Neural progenitor cell (in vitro differentiated cells): ENCODE results near the gene KCNN2. TPM values are rescaled to one million over a fixed set of nuclear protein-coding genes. Genes with fewer than 3 reads are reported as not detected.
"Not testable (repeated sequence)": the region's sequence is repeated elsewhere in the genome, so short reads cannot be mapped to it uniquely, and the experiment has no call there.

Source experiments
- DNase-seq: peaks from one replicate; pipeline ENCODE4 v3.0.0-alpha.2; 2016; ENCODE audit warnings: low spot score
- H2AFZ ChIP-seq: fragments of 200-600 bp; sonication (generic); replicated peaks from 2 replicates; pipeline ENCODE4 v1.6.1; 2016; ENCODE audit warnings: antibody characterized with exemption
- H3F3A ChIP-seq: fragments of 200-600 bp; sonication (generic); 2 replicates; pipeline ENCODE4 v1.6.1; 2016; ENCODE audit warnings: antibody characterized with exemption, low read depth
- H3K27ac ChIP-seq: fragments of 200-600 bp; sonication (generic); 2 replicates; pipeline ENCODE4 v1.5.1; 2016; ENCODE audit warnings: mild to moderate bottlenecking
- H3K27me3 ChIP-seq: fragments of 200-600 bp; sonication (generic); 2 replicates; pipeline ENCODE4 v1.6.1; 2016; ENCODE audit warnings: mild to moderate bottlenecking, moderate library complexity
- H3K36me3 ChIP-seq: fragments of 200-600 bp; sonication (generic); 2 replicates; pipeline ENCODE4 v1.5.1; 2016
- H3K4me1 ChIP-seq: fragments of 200-600 bp; sonication (generic); 2 replicates; pipeline ENCODE4 v1.6.1; 2016; ENCODE audit warnings: mixed run types
- H3K4me2 ChIP-seq: fragments of 200-600 bp; sonication (generic); 2 replicates; pipeline ENCODE4 v1.6.1; 2016
- H3K4me3 ChIP-seq: fragments of 200-600 bp; sonication (generic); 2 replicates; pipeline ENCODE4 v1.5.1; 2016
- H3K79me2 ChIP-seq: fragments of 200-600 bp; sonication (generic); 2 replicates; pipeline ENCODE4 v1.6.1; 2016; ENCODE audit warnings: low read depth
- H3K9ac ChIP-seq: fragments of 200-600 bp; sonication (generic); 2 replicates; pipeline ENCODE4 v1.6.1; 2016
- H3K9me3 ChIP-seq: fragments of 200-600 bp; sonication (generic); 2 replicates; pipeline ENCODE4 v1.5.1; 2016; ENCODE audit warnings: low read depth
- H4K20me1 ChIP-seq: fragments of 200-600 bp; sonication (generic); 2 replicates; pipeline ENCODE4 v1.6.1; 2016; ENCODE audit warnings: low read depth
- H3K27ac Mint-ChIP-seq: 3 replicates; pipeline ENCODE4 v1.8.0; 2021; ENCODE audit warnings: mixed read lengths
- H3K27me3 Mint-ChIP-seq: 2 replicates; pipeline ENCODE4 v1.8.0; 2022; ENCODE audit warnings: low read depth, mild to moderate bottlenecking, inconsistent platforms, moderate library complexity, mixed read lengths; ENCODE audit not compliant: insufficient read depth
- H3K36me3 Mint-ChIP-seq: 3 replicates; pipeline ENCODE4 v1.8.0; 2021; ENCODE audit warnings: mixed read lengths
- H3K4me1 Mint-ChIP-seq: 3 replicates; pipeline ENCODE4 v1.8.0; 2021; ENCODE audit warnings: mixed read lengths
- H3K4me3 Mint-ChIP-seq: 3 replicates; pipeline ENCODE4 v1.8.0; 2021; ENCODE audit warnings: mild to moderate bottlenecking, moderate library complexity, mixed read lengths
- H3K9me3 Mint-ChIP-seq: 3 replicates; pipeline ENCODE4 v1.8.0; 2020; ENCODE audit warnings: mixed read lengths
- EZH2 ChIP-seq: fragments of 200-600 bp; sonication (generic); IDR thresholded peaks from 2 replicates; pipeline ENCODE4 v1.6.1; 2017; ENCODE audit warnings: antibody characterized with exemption, mild to moderate bottlenecking, moderate library complexity
- EZH2phosphoT487 ChIP-seq: fragments of 200-600 bp; sonication (generic); IDR thresholded peaks from 2 replicates; pipeline ENCODE4 v1.6.1; 2017; ENCODE audit warnings: antibody characterized with exemption
- total RNA-seq: library from RNA; depleted of rRNA; stranded (reverse); fragments of >200 nt; gene quantifications from 2 replicates; pipeline ENCODE4 v1.2.3, GENCODE V29; 2015; ENCODE audit warnings: low replicate concordance
- TF ChIP-seq, protein P1 (sequence below): fragments of 200-600 bp; sonication (generic); IDR thresholded peaks from 2 replicates; pipeline ENCODE4 v1.5.1; 2017; ENCODE audit warnings: antibody characterized with exemption, mild to moderate bottlenecking

Gene KCNN2
- total RNA-seq, 1 donor from 2014 or later: 5.2 TPM

DNA sequence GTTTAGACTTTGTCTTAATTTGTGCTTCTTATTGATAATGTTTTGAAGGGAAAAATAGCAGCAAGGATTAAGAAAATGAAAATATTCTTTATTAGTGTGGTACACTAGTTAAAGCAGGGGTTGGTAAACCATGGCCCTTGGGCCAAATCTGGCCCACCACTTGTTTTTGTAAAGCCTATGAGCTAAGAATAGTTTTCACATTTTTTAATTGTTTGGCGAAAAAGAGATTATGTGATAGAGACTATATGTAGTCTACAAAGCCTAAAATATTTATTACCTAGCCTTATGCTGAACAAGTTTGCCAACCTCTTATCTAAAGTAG lies 57.2 kb downstream of the KCNN2 start:
- H3K36me3 Mint-ChIP-seq: no peaks in the 10 kb centered on the region
- no peak overlapping the region for H3K27ac Mint-ChIP-seq
- peaks cover 31% of the 10 kb centered on the region for H3K4me1 Mint-ChIP-seq
- Histone ChIP-seq H3K9me3 (no peaks in the 10 kb centered on the region), H3K4me2 (no peak overlapping the region), H3K36me3 (no peaks in the 10 kb centered on the region), H4K20me1 (no peaks in the 10 kb centered on the region), H3K79me2 (peaks cover 86% of the 10 kb centered on the region), H3K27me3 (no peaks in the 10 kb centered on the region), H3F3A (peaks cover 3% of the 10 kb centered on the region), H3K9ac (no peak overlapping the region), H3K27ac (no peak overlapping the region), H3K4me3 (no peak overlapping the region), H2AFZ (no peak overlapping the region), H3K4me1 (peaks cover 20% of the 10 kb centered on the region)
- peaks cover 4% of the 10 kb centered on the region for H3K27me3 Mint-ChIP-seq
- H3K4me3 Mint-ChIP-seq: no peak overlapping the region
- H3K9me3 Mint-ChIP-seq: no peaks in the 10 kb centered on the region
- no peak for DNase-seq
- TF ChIP-seq, protein P1, sequence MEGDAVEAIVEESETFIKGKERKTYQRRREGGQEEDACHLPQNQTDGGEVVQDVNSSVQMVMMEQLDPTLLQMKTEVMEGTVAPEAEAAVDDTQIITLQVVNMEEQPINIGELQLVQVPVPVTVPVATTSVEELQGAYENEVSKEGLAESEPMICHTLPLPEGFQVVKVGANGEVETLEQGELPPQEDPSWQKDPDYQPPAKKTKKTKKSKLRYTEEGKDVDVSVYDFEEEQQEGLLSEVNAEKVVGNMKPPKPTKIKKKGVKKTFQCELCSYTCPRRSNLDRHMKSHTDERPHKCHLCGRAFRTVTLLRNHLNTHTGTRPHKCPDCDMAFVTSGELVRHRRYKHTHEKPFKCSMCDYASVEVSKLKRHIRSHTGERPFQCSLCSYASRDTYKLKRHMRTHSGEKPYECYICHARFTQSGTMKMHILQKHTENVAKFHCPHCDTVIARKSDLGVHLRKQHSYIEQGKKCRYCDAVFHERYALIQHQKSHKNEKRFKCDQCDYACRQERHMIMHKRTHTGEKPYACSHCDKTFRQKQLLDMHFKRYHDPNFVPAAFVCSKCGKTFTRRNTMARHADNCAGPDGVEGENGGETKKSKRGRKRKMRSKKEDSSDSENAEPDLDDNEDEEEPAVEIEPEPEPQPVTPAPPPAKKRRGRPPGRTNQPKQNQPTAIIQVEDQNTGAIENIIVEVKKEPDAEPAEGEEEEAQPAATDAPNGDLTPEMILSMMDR: no peak
- TF ChIP-seq EZH2phosphoT487 (no peak), EZH2 (no peak)

DNA sequence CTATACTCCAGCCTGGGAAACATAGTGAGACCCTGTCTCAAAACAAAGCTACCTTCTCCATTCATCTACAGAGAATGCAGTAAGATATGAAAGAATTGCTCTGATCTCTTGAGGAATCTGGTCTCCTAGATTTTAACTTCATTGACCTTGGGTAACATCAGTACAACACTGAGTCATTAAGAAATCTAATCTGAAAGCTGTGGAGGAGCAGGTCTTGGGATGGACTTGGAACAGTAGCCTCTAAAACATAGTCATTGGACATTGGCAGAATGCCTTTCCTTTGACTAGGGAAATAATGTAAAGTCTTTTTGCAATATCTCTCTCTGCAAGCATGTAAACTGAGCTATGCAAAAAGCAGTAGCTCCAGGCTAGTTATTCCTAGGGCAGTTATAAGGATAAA lies 58.1 kb downstream of the KCNN2 start:
- Histone ChIP-seq H2AFZ (no peak overlapping the region), H3K4me1 (peaks cover 20% of the 10 kb centered on the region), H3K9ac (no peak overlapping the region), H3K36me3 (no peaks in the 10 kb centered on the region), H3K27ac (no peak overlapping the region), H3K9me3 (no peaks in the 10 kb centered on the region), H3K27me3 (no peaks in the 10 kb centered on the region), H4K20me1 (no peaks in the 10 kb centered on the region), H3K4me3 (no peak overlapping the region), H3K4me2 (no peak overlapping the region), H3F3A (peaks cover 3% of the 10 kb centered on the region), H3K79me2 (peaks cover 84% of the 10 kb centered on the region)
- Mint-ChIP-seq H3K9me3 (no peaks in the 10 kb centered on the region), H3K4me3 (no peak overlapping the region), H3K36me3 (no peaks in the 10 kb centered on the region), H3K4me1 (peaks cover 31% of the 10 kb centered on the region), H3K27ac (no peak overlapping the region), H3K27me3 (peaks cover 4% of the 10 kb centered on the region)
- TF ChIP-seq, protein P1: no peak
- TF ChIP-seq EZH2 (no peak), EZH2phosphoT487 (no peak)
- DNase-seq: no peak

GRCh38 chr5:114427204-114427603 lies 65.3 kb downstream of the KCNN2 start:
- Histone ChIP-seq H3K9me3 (no peaks in the 10 kb centered on the region), H4K20me1 (no peaks in the 10 kb centered on the region), H3K27me3 (no peaks in the 10 kb centered on the region), H3K9ac (no peak overlapping the region), H3K4me2 (no peak overlapping the region), H3K4me1 (no peaks in the 10 kb centered on the region), H3K79me2 (peaks cover 79% of the 10 kb centered on the region), H3K4me3 (no peak overlapping the region), H3K27ac (no peak overlapping the region), H3K36me3 (no peaks in the 10 kb centered on the region), H2AFZ (no peak overlapping the region), H3F3A (no peaks in the 10 kb centered on the region)
- H3K27ac Mint-ChIP-seq: no peak overlapping the region
- no peak for DNase-seq
- H3K9me3 Mint-ChIP-seq: peaks cover 2% of the 10 kb centered on the region
- H3K4me3 Mint-ChIP-seq: no peak overlapping the region
- no peaks in the 10 kb centered on the region for H3K27me3 Mint-ChIP-seq
- no peaks in the 10 kb centered on the region for H3K36me3 Mint-ChIP-seq
- H3K4me1 Mint-ChIP-seq: peaks cover 3% of the 10 kb centered on the region
- TF ChIP-seq, protein P1: peak; percentile 4
- TF ChIP-seq EZH2phosphoT487: no peak
- TF ChIP-seq EZH2: no peak

DNA sequence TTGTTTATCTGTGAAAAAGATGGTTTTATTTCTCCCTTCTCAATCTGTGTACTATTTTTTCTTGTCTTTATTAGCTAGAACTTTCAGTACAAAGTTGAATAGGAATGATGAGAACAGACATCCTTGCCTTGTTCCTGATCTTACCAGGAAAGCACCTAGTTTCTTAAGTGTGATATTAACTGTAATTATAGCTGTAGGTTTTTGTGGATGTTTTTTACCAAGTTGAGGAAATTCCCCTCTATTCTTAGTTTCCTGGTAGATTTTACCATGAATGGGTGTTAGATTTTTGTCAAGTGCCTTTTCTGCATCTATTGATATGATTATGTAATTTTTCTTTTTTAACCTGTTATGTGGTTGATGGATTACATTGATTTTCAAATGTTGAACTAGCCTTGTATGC lies 68.7 kb downstream of the KCNN2 start:
- H3K4me1 Mint-ChIP-seq: no peaks in the 10 kb centered on the region
- Histone ChIP-seq H3K9ac (no peak overlapping the region), H2AFZ (no peak overlapping the region), H4K20me1 (no peaks in the 10 kb centered on the region), H3K27me3 (no peaks in the 10 kb centered on the region), H3K4me2 (no peak overlapping the region), H3K79me2 (peaks cover 58% of the 10 kb centered on the region), H3K4me3 (no peak overlapping the region), H3K27ac (no peak overlapping the region), H3K36me3 (no peaks in the 10 kb centered on the region), H3F3A (peaks cover 19% of the 10 kb centered on the region), H3K4me1 (peaks cover 17% of the 10 kb centered on the region), H3K9me3 (no peaks in the 10 kb centered on the region)
- no peaks in the 10 kb centered on the region for H3K27me3 Mint-ChIP-seq
- no peaks in the 10 kb centered on the region for H3K36me3 Mint-ChIP-seq
- no peak overlapping the region for H3K4me3 Mint-ChIP-seq
- TF ChIP-seq, protein P1: no peak
- TF ChIP-seq EZH2phosphoT487 (no peak), EZH2 (no peak)
- peaks cover 2% of the 10 kb centered on the region for H3K9me3 Mint-ChIP-seq
- no peak overlapping the region for H3K27ac Mint-ChIP-seq
- no peak for DNase-seq

DNA sequence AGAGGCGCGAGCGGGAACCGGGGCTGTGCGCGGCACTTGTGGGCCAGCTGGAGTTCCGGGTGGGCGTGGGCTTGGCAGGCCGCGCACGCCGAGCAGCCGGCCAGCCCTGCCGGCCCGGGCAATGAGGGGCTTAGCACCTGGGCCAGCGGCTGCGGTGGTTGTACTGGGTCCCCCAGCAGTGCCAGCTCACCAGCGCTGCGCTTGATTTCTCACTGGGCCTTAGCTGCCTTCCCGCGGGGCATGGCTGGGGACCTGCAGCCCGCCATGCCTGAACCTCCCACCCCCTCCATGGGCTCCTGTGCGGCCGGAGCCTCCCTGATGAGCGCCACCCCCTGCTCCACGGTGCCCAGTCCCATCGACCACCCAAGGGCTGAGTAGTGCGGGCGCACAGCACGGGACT lies 70.8 kb downstream of the KCNN2 start:
- not testable (repeated sequence) for H3K4me1 Mint-ChIP-seq, H3K27me3 ChIP-seq, H3K27ac ChIP-seq, H3K9me3 Mint-ChIP-seq, H2AFZ ChIP-seq, H4K20me1 ChIP-seq, H3K27me3 Mint-ChIP-seq, H3K36me3 ChIP-seq, H3K4me3 Mint-ChIP-seq, H3K9ac ChIP-seq, H3K4me2 ChIP-seq, H3K4me3 ChIP-seq, DNase-seq, H3K27ac Mint-ChIP-seq, H3K9me3 ChIP-seq, H3K36me3 Mint-ChIP-seq
- H3K79me2 ChIP-seq: peaks cover 71% of the 10 kb centered on the region
- H3K4me1 ChIP-seq: peaks cover 38% of the 10 kb centered on the region
- peaks cover 20% of the 10 kb centered on the region for H3F3A ChIP-seq
